Measurements from ENCODE around the gene CACNA1S. TPM values are rescaled to one million over a fixed set of nuclear protein-coding genes. Genes with fewer than 3 reads are reported as not detected.

Gene CACNA1S
- total RNA-seq, 1 donor from 2014 or later = 0.07 TPM

DNA sequence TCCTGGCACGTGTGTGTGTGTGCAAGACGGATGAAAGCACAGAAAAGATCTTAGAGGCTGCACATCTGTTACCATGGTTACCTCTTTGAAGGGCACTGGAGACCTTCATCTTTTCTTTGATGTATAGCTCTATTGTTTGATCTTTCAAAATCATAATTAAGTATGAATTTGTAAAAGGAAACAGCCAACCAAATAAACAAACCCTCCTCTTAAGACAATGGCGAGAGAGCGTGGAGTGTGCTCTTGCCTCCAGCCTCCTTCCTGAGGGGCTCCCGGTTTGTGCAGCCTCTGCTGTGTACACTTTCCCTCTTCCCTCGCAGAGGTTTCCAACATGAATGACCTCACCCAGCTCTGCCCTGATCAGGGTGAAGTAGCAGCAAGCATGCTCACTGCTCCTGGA is 27.9 kb downstream of the CACNA1S start:
- DNase-seq (ENCODE audit: low read depth, low spot score) = no peak
- no peaks in the 10 kb centered on the region for H3K36me3 Mint-ChIP-seq (ENCODE audit: low read depth)
- no peak overlapping the region for H3K27ac Mint-ChIP-seq (ENCODE audit: unreplicated experiment)
- no peak for TF ChIP-seq CTCF (conservative IDR thresholded peaks at IDR 0.05)
- H3K4me1 Mint-ChIP-seq = peaks cover 17% of the 10 kb centered on the region
- H3K27me3 Mint-ChIP-seq (ENCODE audit: low read depth) = no peaks in the 10 kb centered on the region
- no peak overlapping the region for H3K4me3 Mint-ChIP-seq
- no peaks in the 10 kb centered on the region for H3K9me3 Mint-ChIP-seq

DNA sequence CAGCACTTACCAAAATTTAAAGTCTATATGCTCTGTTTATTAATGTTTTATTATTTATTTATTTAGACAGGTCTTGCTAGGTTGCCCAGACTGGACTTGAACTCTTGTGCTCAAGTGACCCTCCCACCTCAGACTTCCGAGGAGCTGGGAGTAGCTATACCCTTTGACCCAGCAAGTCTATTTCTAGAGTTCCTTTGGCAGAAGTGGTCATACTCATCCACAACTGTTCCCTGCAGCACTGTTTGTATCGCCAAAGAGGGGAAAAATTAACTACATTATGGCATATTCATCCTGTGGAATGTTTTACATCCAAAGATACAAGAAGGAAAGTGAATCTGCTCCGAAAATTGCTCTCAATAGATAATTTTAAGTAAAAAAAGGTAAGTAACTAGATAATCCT is 28.5 kb downstream of the CACNA1S start:
- H3K27ac Mint-ChIP-seq (ENCODE audit: unreplicated experiment) = no peak overlapping the region
- H3K27me3 Mint-ChIP-seq (ENCODE audit: low read depth) = no peaks in the 10 kb centered on the region
- H3K4me3 Mint-ChIP-seq = no peak overlapping the region
- H3K4me1 Mint-ChIP-seq = peaks cover 15% of the 10 kb centered on the region
- TF ChIP-seq CTCF (conservative IDR thresholded peaks at IDR 0.05) = no peak
- no peak for DNase-seq (ENCODE audit: low read depth, low spot score)
- H3K9me3 Mint-ChIP-seq = no peaks in the 10 kb centered on the region
- H3K36me3 Mint-ChIP-seq (ENCODE audit: low read depth) = no peaks in the 10 kb centered on the region

DNA sequence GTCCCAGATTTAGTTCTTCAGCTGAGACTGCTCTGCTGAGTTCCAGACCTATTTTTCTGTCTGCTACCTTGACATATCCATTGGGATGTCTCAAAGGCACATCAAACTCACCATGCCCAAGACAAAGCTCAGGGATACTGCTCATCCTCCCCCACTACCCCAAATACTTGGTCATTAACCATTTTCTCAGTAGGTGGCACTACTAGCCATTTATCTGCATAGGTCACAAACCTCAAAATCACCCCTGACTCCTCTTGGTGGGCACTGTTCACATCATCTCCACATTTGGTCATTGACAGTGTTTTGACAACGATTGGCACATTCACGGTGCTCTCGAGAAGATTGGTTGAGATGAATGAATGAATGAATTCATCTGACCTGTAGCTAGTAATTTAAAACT is 32.1 kb downstream of the CACNA1S start:
- H3K36me3 Mint-ChIP-seq (ENCODE audit: low read depth) = no peaks in the 10 kb centered on the region
- H3K27ac Mint-ChIP-seq (ENCODE audit: unreplicated experiment) = no peak overlapping the region
- peaks cover 20% of the 10 kb centered on the region for H3K4me1 Mint-ChIP-seq
- no peak for TF ChIP-seq CTCF (conservative IDR thresholded peaks at IDR 0.05)
- no peak for DNase-seq (ENCODE audit: low read depth, low spot score)
- no peak overlapping the region for H3K4me3 Mint-ChIP-seq
- no peaks in the 10 kb centered on the region for H3K27me3 Mint-ChIP-seq (ENCODE audit: low read depth)
- no peaks in the 10 kb centered on the region for H3K9me3 Mint-ChIP-seq

- H3K27me3 Mint-ChIP-seq (ENCODE audit: low read depth) = no peaks in the 10 kb centered on the region
- no peaks in the 10 kb centered on the region for H3K36me3 Mint-ChIP-seq (ENCODE audit: low read depth)
- peaks cover 5% of the 10 kb centered on the region for H3K4me1 Mint-ChIP-seq
- TF ChIP-seq CTCF (conservative IDR thresholded peaks at IDR 0.05) = no peak
- no peak overlapping the region for H3K4me3 Mint-ChIP-seq
- no peak overlapping the region for H3K27ac Mint-ChIP-seq (ENCODE audit: unreplicated experiment)
- H3K9me3 Mint-ChIP-seq = no peaks in the 10 kb centered on the region
- DNase-seq (ENCODE audit: low read depth, low spot score) = no peak
Measured at GRCh38 chr1:201077736-201078135, 34.5 kb downstream of the CACNA1S start.

- no peak overlapping the region for H3K4me3 Mint-ChIP-seq
- H3K9me3 Mint-ChIP-seq = no peaks in the 10 kb centered on the region
- TF ChIP-seq CTCF (conservative IDR thresholded peaks at IDR 0.05) = no peak
- H3K27ac Mint-ChIP-seq (ENCODE audit: unreplicated experiment) = no peak overlapping the region
- H3K4me1 Mint-ChIP-seq = peaks cover 7% of the 10 kb centered on the region
- no peak for DNase-seq (ENCODE audit: low read depth, low spot score)
- no peaks in the 10 kb centered on the region for H3K27me3 Mint-ChIP-seq (ENCODE audit: low read depth)
- H3K36me3 Mint-ChIP-seq (ENCODE audit: low read depth) = no peaks in the 10 kb centered on the region
Measured at GRCh38 chr1:201077116-201077515, 35.1 kb downstream of the CACNA1S start.

DNA sequence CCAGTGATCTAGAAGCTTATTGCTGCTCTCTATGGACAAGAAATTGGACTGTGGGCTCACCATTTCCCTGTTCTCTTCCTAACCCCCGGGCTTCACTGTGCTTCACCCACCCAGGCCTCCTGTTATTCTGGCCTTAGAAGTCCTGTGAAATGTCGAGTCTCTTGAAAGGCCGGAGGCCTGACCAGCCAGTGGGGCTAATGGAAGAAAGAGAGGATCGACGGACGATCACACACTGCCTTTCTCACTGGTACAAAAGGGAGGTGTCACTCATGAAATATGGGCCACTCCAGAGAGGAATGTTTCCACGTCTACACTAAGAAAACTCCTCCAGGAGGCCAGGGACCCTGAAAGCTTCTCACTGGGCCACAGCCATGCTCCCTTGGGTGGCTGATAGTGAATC is 36.1 kb downstream of the CACNA1S start:
- TF ChIP-seq CTCF (conservative IDR thresholded peaks at IDR 0.05) = no peak
- Mint-ChIP-seq H3K27me3 (ENCODE audit: low read depth) (no peaks in the 10 kb centered on the region), H3K27ac (ENCODE audit: unreplicated experiment) (no peak overlapping the region), H3K4me1 (peaks cover 16% of the 10 kb centered on the region), H3K9me3 (no peaks in the 10 kb centered on the region), H3K4me3 (no peak overlapping the region), H3K36me3 (ENCODE audit: low read depth) (no peaks in the 10 kb centered on the region)
- no peak for DNase-seq (ENCODE audit: low read depth, low spot score)

Measured in neural crest cell (in vitro differentiated cells).